Measurements from ENCODE around the gene C10orf67. TPM values are rescaled to one million over a fixed set of nuclear protein-coding genes. Genes with fewer than 3 reads are reported as not detected.

C10orf67 gene
- total and polyA plus RNA-seq, 2 of the 8 experiments (the other 6 are each of a cell fraction or from before 2014, with no cell fraction given): 0.05 to 0.11 TPM

DNA sequence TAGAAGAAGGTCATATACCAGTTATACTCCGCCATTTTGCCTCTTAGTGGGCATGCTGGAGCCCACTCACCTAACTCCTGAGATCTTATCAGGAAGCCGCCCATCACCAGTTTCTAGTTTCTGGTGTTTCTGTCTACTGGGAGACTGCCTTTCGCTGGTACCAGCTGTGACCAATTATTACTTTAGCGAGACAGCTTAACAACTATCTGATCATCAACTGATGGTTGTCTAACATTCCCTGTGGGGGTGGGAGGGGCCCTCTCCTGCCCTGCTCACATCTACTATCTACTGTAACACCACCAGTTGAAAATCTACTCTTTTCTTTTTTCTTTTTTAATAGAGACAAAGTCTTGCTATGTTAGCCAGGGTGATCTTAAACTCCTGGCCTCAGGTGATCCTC, 46.2 kb upstream of the C10orf67 start:
- H4K8ac ChIP-seq (ENCODE audit: extremely low read depth, insufficient read depth, low read length): no peak overlapping the region
- H2BK20ac ChIP-seq (ENCODE audit: low read length): no peak overlapping the region
- H2BK15ac ChIP-seq (ENCODE audit: low read length): no peak overlapping the region
- no peak overlapping the region for H2BK5ac ChIP-seq (ENCODE audit: low read depth, low read length)
- H3K56ac ChIP-seq (replicated peaks; ENCODE audit: insufficient read length, low read depth, low read length): no peak overlapping the region
- H2AFZ ChIP-seq (ENCODE audit: low read length): no peak overlapping the region
- POLR2A ChIA-PET (ENCODE audit: partially characterized antibody): no interaction called here
- no peak overlapping the region for H3K18ac ChIP-seq (ENCODE audit: extremely low read depth, low read length)
- no peaks in the 10 kb centered on the region for H3K79me1 ChIP-seq (ENCODE audit: low read depth, low read length)
- no peak overlapping the region for H3K27ac ChIP-seq (ENCODE audit: low read depth, low read length)
- no peak overlapping the region for H3K23ac ChIP-seq (ENCODE audit: insufficient read length)
- H3K9me3 ChIP-seq (ENCODE audit: insufficient read depth in 2 of 2, low read depth in 1 of 2, low read length in 1 of 2): no peaks in the 10 kb centered on the region
- no peaks in the 10 kb centered on the region for H3K36me3 ChIP-seq (ENCODE audit: control insufficient read depth in 2 of 4, insufficient read depth in 4 of 4, low read length in 3 of 4)
- H4K5ac ChIP-seq (ENCODE audit: insufficient read length, low read depth, low read length): no peak overlapping the region
- H3K9ac ChIP-seq (replicated peaks in 1 of 4; ENCODE audit: extremely low read depth in 1 of 4, low read depth in 3 of 4, low read length in 3 of 4): no peak overlapping the region
- no peaks in the 10 kb centered on the region for H4K20me1 ChIP-seq (replicated peaks in 1 of 2; ENCODE audit: control insufficient read depth in 1 of 2, insufficient read depth in 2 of 2, low read length in 2 of 2)
- no peaks in the 10 kb centered on the region for H3K4me1 ChIP-seq (replicated peaks in 1 of 4; ENCODE audit: control insufficient read depth in 3 of 4, insufficient read depth in 4 of 4, low read length in 3 of 4)
- CTCF ChIA-PET (ENCODE audit: partially characterized antibody): no interaction called here
- no peaks in the 10 kb centered on the region for H3K27me3 ChIP-seq (replicated peaks in 1 of 4; ENCODE audit: control insufficient read depth in 3 of 4, extremely low read depth in 1 of 4, insufficient read depth in 3 of 4, low read length in 3 of 4)
- H2BK12ac ChIP-seq (ENCODE audit: low read depth, low read length): no peak overlapping the region
- H3K4ac ChIP-seq (replicated peaks; ENCODE audit: insufficient read length, low read depth, low read length): no peak overlapping the region
- H3K79me2 ChIP-seq (ENCODE audit: control insufficient read depth in 1 of 2, insufficient read depth in 2 of 2, low read length in 2 of 2): no peaks in the 10 kb centered on the region
- no peak overlapping the region for H3K4me3 ChIP-seq (ENCODE audit: extremely low read depth in 1 of 4, insufficient read depth in 2 of 4, low read depth in 3 of 4, low read length in 4 of 4)
- no peaks in the 10 kb centered on the region for H3K23me2 ChIP-seq (ENCODE audit: low read depth, low read length)
- H2AK5ac ChIP-seq (ENCODE audit: low read depth, low read length): no peak overlapping the region
- DNase-seq (ENCODE audit: low read depth in 1 of 2, low spot score in 2 of 2) (no peak), FAIRE-seq (no peak)
- H3K4me2 ChIP-seq (ENCODE audit: insufficient read depth in 1 of 2, low read depth in 2 of 2, low read length in 2 of 2): no peak overlapping the region
- no peak overlapping the region for H2BK120ac ChIP-seq (replicated peaks; ENCODE audit: low read depth, low read length)
- H4K91ac ChIP-seq (replicated peaks; ENCODE audit: insufficient read length, low read length): no peak overlapping the region
- H3K14ac ChIP-seq (ENCODE audit: insufficient read length): no peak overlapping the region
- WGBS, 2 experiments (ENCODE audit: extremely low coverage in 1 of 2, insufficient coverage in 1 of 2, insufficient read length in 1 of 2, insufficient replicate concordance in 2 of 2, low coverage in 1 of 2, low lambda C conversion rate in 2 of 2, missing lambda C conversion rate in 1 of 2): 95% methylated on average over 4 of the region's 4 CpGs; no CpG with 5 or more reads in 1 of the 2 experiments
- TF ChIP-seq CTBP2 (IDR thresholded peaks at IDR 0.05; ENCODE audit: borderline replicate concordance, insufficient read depth, insufficient read length, low read length) (no peak), BRCA1 (IDR thresholded peaks at IDR 0.05; ENCODE audit: low read depth, low read length) (no peak), CBX5 (IDR thresholded peaks at IDR 0.05; ENCODE audit: low read depth, low read length) (no peak), KDM5A (IDR thresholded peaks at IDR 0.05; ENCODE audit: low read length) (no peak), RBBP5 (IDR thresholded peaks at IDR 0.05; ENCODE audit: borderline replicate concordance, low read depth, low read length) (no peak), GABPA (IDR thresholded peaks at IDR 0.05; ENCODE audit: borderline replicate concordance, insufficient read depth, low read length) (no peak), NRF1 (IDR thresholded peaks at IDR 0.05; ENCODE audit: low read depth, low read length) (no peak), RNF2 (IDR thresholded peaks at IDR 0.05; ENCODE audit: borderline replicate concordance, low read depth, low read length, missing control alignments, poor library complexity, severe bottlenecking) (no peak), SIX5 (IDR thresholded peaks at IDR 0.05; ENCODE audit: low read depth, low read length) (no peak), SIRT6 (IDR thresholded peaks at IDR 0.05; ENCODE audit: low read length) (no peak)
- TF ChIP-seq, protein P1, sequence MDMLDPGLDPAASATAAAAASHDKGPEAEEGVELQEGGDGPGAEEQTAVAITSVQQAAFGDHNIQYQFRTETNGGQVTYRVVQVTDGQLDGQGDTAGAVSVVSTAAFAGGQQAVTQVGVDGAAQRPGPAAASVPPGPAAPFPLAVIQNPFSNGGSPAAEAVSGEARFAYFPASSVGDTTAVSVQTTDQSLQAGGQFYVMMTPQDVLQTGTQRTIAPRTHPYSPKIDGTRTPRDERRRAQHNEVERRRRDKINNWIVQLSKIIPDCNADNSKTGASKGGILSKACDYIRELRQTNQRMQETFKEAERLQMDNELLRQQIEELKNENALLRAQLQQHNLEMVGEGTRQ (IDR thresholded peaks at IDR 0.05; ENCODE audit: low read length): no peak

All from H1 (cell line).